CD4-positive, alpha-beta T cell treated with Interferon gamma for 1 hour (primary cell): ENCODE measurements around the gene BTD.
A peak's percentile ranks its signal among the peaks of the same experiment; 100 is the strongest.

Source experiments
- DNase-seq: peaks from one replicate; pipeline ENCODE4 v3.0.0-alpha.2; 2020

Gene BTD

DNA sequence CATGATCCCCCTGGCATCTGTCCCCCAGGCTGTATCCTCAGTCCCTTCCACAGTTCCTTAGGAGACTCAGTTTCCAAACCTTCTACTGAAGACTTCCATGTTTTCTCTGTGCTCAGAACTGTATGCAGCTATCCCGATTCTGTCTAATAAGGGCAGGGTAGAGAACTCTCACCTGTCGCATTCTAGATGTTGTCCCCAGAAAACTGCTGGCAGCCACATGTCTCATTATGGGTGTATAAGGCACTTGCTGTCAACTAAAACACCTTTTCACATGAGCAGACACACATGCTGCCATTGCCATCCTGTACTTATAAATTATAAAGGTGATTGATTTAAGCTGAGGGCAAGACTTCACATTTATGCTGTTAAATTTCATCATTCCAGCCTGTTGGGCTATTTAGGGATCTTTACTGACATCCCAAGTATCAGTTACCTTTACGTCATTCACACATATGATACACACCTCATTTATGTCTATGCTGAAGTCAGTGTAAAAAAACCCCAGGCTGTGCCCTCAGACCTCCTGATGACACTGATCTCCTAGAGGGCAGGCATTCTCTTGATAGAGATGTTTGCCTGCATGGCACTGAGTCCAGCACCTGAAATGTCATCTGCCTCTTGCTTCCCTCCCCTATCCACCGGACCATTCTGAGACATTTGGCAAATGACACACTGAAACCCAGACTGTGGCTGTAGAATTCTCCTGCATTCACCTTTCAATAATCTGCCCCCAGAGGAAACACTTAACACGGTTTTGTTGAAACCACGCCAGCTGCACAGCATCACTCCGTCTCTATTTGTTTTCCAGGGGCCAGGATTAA lies 35.8 kb downstream of the BTD start:
- DNase-seq, result no peak

DNA sequence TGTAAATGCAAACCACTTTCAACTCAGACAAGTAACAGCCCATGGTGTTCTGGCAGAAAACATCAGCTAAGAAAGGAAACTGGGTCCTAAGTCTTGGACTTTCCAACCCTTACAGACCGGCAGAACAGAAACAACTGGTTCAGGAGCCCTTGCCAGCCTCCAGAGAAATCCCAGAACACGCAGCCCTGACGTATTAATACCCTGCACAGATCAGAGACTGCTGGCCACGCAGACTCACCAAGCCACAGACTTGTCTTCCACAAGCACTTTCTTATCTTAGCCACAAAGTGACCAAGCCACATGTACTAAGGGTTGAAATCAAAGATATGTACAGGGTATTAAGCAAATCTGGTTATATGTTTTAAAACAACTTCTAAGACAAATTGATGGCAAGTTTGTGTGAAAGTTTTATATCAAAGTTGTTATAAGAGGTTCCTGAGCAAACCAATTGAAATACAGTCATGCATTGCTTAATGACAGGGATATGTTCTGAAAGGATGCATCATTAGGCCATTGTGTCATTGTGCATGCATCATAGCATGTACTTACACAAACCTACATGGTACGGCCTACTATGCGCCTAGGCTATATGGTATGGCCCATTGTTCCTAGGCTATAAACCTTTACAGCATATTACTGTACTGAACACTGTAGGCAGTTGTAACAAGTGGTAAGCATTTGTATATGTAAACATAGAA lies 36.8 kb downstream of the BTD start:
- DNase-seq, result no peak

DNA sequence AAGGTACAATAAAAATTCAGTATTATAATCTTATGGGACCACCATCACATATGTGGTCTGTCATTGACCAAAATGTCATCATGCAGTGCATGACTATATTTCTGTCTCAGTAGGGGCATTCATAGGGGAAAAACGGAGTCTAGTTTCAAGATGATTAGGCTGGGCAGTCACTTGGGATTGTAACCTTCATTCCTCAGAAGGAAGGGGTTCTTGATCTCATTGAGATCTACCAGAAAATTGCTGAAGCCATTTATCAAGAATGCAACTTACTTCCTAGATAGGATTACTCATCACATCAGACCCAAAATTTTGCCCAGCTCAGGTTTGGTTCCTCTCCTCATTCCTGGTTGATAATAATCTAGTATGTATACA lies 37.3 kb downstream of the BTD start:
- no peak for DNase-seq

DNA sequence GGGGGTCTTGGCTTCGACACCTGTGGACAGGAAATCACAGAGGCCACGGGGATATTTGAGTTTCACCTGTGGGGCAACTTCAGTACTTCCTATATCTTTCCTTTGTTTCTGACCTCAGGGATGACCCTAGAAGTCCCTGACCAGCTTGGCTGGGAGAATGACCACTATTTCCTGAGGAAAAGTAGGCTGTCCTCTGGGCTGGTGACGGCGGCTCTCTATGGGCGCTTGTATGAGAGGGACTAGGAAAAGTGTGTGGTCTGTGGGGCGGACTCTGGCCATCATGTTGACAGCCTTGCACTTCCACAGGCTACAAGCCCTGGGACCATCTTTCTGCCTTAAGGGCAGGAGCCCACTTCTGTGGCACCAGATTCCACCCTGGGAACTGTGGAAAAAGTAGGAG lies 43.7 kb downstream of the BTD start:
- no peak for DNase-seq

DNA sequence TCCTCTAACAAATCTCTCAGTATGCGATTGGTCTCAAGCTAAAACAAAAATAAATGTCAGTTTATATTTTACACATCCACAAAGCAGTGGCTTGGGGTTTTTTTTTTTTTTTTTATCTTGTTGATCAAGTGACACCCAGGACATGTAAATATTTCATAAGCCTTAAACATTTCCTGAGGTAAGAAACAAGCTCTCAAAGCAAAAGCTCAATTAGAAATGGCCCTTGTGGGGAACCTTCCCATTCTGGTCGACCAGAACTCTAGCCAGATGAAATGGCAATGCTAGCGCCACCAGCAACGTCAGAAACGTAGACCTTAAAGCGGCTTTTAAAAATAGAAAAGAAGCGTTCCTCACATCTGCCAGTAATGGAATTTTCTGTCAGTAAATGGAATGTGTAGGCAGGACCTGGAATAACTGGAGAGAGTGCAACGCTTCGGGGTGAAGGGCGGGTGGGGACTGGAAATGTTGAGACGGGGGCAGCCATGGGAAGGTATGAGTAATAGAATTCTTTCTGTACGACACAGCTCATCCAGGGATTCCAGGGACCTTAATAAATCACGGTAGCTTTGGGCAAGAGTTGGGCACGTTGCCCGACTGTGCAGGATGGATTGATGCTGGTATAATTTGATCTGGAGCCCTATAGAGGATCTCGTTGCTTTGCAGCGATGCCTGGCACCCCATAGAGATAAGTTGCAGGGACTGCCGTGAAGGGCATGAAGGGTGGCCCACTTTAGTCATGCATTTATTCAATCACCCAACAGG lies 44.4 kb downstream of the BTD start:
- DNase-seq, result no peak

DNA sequence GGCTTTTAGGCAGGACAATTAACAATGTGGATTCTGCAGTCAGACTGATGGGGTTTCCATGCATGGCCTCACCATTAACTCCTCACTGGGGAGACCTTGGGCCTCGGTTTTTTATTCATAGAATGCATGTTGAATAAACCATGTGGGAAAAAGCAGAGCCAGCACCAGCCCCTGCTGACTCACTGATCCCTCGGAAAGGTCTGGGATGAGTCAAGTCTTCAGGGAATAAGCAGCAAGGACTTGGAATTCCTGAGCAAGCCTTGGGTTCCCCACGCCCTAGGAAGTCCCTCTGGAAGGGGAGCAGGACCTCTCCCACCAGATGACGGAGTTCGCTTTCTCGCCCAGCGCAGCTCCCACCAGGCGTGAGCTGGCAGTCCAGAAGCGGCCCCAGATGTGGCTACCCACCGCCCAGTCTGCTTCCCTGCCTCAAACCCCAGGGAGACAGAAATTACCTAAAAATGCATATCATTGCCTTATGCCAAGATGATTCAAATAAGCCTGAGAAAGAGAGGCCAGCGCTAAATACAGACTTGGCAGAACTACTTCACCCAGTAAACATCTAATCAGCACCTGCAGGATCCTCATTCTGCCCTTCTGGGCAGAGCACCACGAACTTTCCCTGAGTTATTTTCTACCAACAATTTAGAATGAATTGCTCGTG lies 45.4 kb downstream of the BTD start:
- DNase-seq, result no peak

- DNase-seq, result peak; percentile 52
Observed at GRCh38 chr3:15647611-15648167, 46.1 kb downstream of the BTD start.

GRCh38 chr3:15649341-15649740 lies 47.8 kb downstream of the BTD start:
- DNase-seq, result no peak

GRCh38 chr3:15649858-15650257 lies 48.3 kb downstream of the BTD start:
- DNase-seq, result no peak

DNA sequence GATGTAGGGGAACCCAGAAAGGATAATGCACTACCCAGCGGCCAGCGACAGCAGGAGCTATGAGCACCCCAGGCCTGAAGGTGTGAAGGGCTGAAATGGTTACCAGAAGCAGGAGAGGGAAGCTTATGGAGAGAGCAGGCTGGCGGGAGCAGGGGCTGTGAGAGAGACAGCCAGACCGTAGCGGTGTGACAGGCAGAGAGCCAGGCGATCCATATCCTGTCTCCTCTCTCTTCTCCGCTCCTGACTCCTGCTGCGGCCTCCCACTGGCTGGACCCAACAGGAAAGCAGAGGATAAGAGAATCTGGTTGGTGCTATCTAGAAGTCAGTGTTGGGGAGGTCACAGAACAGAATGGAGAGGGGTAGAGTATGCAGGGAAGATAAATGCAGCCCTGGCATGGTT lies 49.9 kb downstream of the BTD start:
- no peak for DNase-seq

DNA sequence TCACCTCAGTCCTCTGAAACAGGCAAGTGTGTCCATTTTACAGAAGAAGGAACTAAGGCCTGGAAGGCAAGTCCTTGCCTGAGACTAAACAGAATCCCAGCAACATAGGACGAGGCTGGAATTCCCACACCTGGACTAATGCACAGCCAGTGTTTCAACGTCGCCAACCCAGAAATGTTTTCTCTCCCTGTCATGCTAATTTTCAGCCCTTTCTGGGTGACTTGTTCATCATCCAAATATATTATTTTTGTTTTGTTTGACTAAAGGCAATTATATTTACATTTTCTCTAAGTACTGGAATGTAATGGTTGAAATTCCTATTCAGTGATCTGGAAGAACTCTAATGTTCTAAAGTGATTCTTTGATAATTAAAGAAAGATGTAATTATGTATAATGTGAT lies 51.8 kb downstream of the BTD start:
- no peak for DNase-seq

DNA sequence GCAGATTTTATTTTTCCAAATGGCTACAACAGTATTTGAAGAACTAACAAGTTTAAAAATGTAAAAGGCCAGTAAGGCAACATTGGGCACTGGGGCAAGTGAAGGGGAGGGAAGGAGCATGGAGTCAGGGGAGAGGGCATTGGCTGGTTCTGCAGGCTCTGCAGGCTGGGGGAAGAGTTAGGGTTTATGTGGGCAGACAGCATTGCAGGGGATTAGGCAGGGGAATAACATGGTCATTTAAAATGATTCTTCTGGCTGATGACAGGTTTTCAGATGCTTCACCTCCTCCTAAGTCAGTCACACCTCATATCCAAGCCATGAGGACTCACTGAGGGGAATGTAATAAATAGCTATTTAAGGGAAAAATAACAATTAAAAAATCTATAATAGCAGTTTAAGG lies 52.6 kb downstream of the BTD start:
- DNase-seq, result no peak

- no peak for DNase-seq
Observed at GRCh38 chr3:15654891-15655290, 53.3 kb downstream of the BTD start.

GRCh38 chr3:15656342-15656741 lies 54.8 kb downstream of the BTD start:
- DNase-seq, result no peak

GRCh38 chr3:15657016-15657415 lies 55.5 kb downstream of the BTD start:
- no peak for DNase-seq

GRCh38 chr3:15659254-15659975 lies 57.9 kb downstream of the BTD start:
- DNase-seq, result no peak

GRCh38 chr3:15660055-15660935 lies 58.8 kb downstream of the BTD start:
- DNase-seq, result no peak

- no peak for DNase-seq
Observed at GRCh38 chr3:15664144-15664543, 62.6 kb downstream of the BTD start.

- no peak for DNase-seq
Observed at GRCh38 chr3:15665510-15666150, 64.1 kb downstream of the BTD start.

DNA sequence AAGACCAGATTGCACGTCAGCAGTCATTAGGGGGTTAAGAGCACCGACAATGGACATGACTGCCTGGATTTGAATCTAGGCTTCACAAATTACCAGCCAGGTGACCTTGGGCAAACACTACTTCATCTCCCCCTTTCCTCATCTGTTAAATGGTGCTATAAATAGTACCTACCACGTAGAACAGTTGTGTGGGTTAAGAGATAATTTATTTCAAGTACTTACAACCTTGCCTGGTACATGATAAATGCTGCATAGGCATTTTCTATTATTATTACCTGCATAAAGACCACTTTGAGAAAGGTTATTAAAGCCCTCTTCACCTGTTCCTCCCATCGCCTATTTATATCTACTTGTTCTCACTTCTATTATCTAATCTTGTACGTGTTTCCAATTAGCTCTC lies 64.7 kb downstream of the BTD start:
- DNase-seq, result no peak

DNA sequence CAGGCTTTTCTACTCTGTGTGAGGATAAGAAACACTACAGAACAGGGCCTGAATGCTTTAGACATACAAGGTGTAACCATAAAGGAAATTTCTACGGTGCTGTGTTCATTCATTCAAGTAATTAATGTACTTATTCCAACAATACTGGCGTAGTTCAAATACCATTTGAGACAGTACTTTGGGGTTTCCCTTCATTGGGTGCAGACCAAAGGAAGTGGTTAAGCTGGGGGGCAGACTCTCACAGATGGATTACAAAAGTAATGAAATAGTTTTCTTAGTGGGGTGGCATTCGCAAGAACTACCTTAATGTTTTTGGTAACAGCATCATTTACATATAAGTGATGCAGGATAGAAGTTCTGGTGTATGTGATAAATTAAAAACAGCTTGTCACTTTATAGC lies 65.9 kb downstream of the BTD start:
- DNase-seq, result no peak
